SHP77 treated with DMSO at 0.1 percent for 48 hours (cell line): ENCODE data around the gene MARS1.

Experiments used
- DNase-seq: peaks from one replicate; lab custom pipeline; 2025; lab: John Stamatoyannopoulos, UW

Gene MARS1

GRCh38 chr12:57458665-57459054, 29.2 kb upstream of the MARS1 start:
- no peak for DNase-seq

DNA sequence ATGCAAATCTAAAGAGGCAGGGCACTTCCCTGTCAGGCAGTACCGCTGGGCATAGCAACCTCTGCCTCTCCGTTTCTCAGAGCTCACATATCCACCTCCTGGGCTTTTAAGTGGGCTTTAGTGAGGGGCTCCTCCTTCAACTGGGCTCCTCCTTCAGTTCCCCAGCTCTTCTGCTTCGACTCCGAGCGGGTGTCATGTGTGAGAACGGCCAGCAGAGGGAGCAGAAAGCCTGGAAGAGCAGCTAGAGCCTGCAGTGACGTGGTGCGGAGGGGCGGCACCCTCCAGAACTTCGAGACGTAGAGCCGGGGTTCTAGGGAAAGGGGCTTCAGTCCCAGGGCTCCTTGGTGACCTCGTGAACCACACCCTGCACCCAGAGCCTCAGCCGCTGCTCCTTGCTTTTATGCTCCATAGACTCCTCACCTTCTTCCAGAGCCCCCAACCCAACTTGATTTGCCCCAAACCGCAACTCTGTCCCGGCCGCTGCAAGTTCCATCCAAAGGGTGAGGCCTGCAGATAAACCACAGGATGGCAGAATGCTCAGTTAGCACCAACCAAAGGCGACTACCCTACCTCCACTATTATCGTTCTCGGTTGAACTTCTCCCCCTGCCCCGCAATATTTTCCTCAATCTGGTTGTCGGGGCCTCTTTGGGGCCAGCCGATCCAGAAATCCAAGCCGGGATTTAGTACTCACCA, 28.7 kb upstream of the MARS1 start:
- DNase-seq, result peak; percentile 79

GRCh38 chr12:57459750-57460467, 28.0 kb upstream of the MARS1 start, which contains the start of gene GLI1:
GLI1 (plus strand) TSS chr12:57459785; CDS start chr12:57463692, 3,907 bp downstream.
- no peak for DNase-seq

DNA sequence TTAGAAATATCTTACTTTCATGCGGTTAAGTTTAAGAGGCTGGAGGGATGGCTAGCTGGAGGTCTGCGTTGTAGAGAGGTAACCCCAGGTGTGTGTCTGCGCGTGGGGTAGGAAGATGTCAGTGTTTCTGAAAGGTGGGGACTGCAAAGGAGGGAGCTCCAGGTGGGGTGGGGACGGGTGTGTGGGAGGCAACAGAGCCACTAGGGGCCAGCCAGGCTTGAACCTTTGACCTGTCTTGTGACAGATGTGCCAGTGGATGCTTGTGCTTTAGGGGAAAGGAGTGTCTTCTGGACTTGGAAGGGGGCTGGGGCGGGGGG, 27.4 kb upstream of the MARS1 start:
- no peak for DNase-seq

GRCh38 chr12:57460841-57461275, 27.0 kb upstream of the MARS1 start:
- DNase-seq, result no peak

DNA sequence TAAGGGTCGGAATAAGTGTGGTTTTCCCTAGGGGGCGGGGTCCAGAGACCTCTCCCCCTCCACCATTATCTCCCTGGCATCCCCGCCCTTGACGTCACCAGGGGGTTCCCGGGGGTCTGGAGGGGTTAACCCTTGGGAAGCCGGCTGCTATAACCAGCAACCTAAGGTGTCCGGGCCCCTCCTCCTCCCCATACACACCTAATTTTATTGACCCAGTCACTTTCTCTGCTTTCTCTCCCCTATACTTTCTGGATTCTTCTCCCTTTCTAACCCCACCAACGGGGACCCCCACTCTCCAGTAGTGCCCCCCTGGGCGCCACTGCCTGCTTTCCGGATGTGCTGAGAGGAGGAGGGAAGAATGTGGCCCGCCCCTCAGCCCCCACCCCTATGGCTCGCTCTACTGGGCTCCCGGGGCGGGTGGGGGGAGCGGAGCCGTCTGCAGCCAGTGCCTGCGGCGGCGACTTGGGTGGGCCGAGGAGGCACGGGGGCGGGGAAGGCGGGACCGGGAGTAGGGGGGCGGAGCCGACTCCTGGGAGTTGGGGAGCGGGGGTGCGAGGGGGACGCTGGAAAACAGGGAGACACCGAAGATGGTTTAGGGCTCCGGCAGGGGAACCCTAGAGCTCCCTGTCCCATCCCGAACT, 26.5 kb upstream of the MARS1 start:
- DNase-seq, result no peak

DNA sequence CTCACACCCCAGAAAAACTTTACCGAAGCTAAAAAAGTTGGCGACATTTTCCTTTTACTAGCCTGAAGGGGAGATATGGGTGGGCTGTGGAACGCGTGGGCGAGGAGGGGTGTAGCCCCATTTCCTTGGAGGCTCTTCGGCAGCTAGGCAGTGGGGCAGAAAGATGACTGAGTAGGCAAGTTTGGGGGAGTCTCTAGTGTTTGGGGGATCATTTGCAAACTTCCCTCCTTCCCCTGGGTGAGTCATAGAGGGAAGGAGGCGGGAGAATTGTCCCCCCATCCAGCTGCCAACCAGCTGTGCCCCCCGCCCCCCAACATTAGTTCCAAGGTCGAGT, 26.0 kb upstream of the MARS1 start:
- no peak for DNase-seq

- peak; percentile 81 for DNase-seq
Observed at GRCh38 chr12:57462251-57462911, 25.5 kb upstream of the MARS1 start.

DNA sequence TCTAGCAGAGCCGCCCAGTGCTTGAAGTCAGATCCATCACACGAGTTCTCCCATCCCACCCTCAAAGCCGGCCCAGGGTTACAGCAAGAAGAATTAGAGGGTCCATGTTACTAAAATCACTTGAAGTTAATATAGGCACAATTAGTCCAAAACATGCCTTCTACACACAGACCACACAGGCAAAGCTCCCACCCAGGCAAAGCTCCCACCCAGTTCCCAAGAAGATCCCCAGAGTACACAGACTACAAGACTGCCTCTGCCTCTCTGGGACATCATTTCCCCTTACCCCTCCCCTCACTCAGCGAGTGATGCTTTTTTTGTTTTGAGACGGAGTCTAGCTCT, 25.0 kb upstream of the MARS1 start:
- no peak for DNase-seq

DNA sequence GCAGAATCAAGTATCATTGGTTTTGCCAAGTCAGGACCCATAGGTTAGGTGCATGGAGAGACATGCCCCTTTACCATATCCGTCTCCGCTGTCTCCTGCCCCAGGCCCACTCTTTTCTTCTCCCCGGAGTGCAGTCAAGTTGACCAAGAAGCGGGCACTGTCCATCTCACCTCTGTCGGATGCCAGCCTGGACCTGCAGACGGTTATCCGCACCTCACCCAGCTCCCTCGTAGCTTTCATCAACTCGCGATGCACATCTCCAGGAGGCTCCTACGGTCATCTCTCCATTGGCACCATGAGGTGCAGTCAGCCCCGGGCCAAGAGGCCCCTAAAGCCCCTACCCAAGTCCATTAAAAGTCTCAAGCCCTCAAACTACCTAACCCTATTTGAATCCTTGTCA, 23.3 kb upstream of the MARS1 start:
- no peak for DNase-seq

DNA sequence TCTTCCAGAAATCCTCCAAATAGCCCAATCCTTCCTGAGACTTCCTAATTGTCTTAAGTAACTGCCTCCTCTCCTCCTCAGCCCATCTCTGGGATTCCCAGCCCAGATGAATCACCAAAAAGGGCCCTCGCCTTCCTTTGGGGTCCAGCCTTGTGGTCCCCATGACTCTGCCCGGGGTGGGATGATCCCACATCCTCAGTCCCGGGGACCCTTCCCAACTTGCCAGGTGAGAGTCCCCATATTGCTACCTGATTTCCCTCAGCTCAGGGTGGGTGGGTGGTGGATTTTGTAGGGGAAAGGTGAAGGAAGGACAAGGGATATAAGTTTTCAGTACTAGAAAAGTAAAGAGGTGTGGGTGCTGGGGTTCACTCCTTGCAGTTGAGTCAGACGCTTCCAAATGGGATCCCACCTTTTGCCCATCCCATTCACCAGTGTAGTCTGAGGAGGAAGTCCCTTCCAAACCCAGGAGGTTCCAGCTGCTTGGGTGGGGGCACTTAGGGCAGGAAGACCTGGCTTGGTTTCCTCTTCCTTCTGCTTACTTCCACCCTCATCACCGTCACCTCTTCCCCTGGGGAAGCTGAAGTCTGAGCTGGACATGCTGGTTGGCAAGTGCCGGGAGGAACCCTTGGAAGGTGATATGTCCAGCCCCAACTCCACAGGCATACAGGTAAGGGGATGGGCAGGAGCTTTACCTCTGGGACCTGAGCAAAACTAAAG, 22.7 kb upstream of the MARS1 start:
- DNase-seq, result no peak

DNA sequence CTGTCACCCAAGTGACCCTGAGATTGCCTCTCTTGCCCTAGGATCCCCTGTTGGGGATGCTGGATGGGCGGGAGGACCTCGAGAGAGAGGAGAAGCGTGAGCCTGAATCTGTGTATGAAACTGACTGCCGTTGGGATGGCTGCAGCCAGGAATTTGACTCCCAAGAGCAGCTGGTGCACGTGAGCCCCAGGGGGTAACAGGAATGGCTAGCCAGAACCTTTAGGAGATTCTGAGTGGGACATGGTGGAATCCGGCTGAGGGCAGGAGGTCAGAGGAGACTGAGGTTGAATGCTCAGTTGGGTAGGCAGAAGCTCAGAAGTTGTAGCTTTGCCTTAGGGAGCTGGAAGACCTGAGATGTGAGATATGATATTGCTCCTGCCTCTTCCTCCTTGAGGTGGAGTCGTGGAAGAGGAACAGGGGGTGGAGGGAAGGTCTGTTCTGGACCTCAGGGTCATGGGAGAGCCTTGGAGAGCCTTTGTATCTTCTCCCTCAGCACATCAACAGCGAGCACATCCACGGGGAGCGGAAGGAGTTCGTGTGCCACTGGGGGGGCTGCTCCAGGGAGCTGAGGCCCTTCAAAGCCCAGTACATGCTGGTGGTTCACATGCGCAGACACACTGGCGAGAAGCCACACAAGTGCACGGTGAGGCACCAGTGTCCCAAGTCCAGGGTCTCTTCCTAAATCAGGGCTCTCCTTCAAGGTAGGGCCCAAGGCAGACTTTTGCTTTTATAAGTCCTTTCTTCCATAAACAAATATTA, 21.9 kb upstream of the MARS1 start:
- DNase-seq, result no peak

DNA sequence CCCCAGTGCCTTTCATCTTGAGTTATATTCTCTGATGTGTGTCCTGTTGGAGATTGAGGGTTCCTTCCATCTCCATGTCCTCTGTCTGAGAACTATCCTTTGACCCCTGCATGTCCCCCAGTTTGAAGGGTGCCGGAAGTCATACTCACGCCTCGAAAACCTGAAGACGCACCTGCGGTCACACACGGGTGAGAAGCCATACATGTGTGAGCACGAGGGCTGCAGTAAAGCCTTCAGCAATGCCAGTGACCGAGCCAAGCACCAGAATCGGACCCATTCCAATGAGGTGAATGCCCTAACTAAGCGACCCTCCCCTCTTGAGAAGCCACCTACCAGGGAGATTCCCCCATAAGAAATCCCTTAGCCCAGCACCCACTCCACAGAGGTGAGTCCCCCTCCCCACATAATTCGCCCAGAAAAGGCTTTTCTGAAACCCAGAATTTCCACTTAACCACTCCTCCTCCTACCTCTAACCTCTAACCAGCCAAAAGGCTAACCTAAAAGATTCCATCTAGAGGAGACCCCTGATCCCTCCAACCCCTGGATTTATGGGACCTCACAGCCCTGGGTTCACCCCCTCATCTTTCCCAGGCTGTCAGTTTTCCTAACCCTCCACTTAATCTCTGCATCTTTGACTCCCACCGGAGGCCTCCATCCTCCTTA, 20.5 kb upstream of the MARS1 start:
- DNase-seq, result no peak

- DNase-seq, result no peak
Observed at GRCh38 chr12:57467915-57468314, 20.0 kb upstream of the MARS1 start.

DNA sequence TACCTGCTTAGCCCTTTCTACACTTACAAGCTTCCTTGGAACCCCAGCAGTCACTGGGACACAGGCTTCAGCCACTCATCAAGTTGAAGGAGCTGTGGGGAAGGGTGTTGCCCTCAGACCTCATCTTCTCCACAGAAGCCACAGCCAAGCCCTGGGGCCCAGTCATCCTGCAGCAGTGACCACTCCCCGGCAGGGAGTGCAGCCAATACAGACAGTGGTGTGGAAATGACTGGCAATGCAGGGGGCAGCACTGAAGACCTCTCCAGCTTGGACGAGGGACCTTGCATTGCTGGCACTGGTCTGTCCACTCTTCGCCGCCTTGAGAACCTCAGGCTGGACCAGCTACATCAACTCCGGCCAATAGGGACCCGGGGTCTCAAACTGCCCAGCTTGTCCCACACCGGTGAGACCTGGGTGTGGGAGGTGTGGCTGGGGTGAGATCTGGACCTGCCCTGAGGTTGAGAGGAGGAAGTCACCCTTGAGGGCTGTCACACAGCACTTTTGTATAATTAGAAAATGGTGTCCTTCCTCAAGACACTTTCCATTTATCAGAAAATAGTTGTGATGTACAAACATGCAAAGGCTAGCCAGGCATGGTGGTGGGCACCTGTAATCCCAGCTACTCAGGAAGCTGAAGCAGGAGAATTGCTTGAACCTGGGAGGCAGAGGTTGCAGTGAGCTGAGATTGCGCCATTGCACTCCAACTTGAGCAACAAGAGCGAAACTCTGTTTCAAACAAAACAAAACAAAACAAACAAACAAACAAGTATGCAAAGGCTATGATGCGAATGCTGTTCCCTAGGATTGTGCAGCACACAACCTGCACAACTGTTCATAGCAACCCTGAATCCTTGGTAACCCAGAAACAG, 18.3 kb upstream of the MARS1 start:
- DNase-seq, result no peak

DNA sequence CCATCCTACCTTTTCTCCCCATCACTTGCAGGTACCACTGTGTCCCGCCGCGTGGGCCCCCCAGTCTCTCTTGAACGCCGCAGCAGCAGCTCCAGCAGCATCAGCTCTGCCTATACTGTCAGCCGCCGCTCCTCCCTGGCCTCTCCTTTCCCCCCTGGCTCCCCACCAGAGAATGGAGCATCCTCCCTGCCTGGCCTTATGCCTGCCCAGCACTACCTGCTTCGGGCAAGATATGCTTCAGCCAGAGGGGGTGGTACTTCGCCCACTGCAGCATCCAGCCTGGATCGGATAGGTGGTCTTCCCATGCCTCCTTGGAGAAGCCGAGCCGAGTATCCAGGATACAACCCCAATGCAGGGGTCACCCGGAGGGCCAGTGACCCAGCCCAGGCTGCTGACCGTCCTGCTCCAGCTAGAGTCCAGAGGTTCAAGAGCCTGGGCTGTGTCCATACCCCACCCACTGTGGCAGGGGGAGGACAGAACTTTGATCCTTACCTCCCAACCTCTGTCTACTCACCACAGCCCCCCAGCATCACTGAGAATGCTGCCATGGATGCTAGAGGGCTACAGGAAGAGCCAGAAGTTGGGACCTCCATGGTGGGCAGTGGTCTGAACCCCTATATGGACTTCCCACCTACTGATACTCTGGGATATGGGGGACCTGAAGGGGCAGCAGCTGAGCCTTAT, 17.4 kb upstream of the MARS1 start:
- DNase-seq, result no peak

DNA sequence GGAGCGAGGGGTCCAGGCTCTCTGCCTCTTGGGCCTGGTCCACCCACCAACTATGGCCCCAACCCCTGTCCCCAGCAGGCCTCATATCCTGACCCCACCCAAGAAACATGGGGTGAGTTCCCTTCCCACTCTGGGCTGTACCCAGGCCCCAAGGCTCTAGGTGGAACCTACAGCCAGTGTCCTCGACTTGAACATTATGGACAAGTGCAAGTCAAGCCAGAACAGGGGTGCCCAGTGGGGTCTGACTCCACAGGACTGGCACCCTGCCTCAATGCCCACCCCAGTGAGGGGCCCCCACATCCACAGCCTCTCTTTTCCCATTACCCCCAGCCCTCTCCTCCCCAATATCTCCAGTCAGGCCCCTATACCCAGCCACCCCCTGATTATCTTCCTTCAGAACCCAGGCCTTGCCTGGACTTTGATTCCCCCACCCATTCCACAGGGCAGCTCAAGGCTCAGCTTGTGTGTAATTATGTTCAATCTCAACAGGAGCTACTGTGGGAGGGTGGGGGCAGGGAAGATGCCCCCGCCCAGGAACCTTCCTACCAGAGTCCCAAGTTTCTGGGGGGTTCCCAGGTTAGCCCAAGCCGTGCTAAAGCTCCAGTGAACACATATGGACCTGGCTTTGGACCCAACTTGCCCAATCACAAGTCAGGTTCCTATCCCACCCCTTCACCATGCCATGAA, 16.8 kb upstream of the MARS1 start:
- no peak for DNase-seq

DNA sequence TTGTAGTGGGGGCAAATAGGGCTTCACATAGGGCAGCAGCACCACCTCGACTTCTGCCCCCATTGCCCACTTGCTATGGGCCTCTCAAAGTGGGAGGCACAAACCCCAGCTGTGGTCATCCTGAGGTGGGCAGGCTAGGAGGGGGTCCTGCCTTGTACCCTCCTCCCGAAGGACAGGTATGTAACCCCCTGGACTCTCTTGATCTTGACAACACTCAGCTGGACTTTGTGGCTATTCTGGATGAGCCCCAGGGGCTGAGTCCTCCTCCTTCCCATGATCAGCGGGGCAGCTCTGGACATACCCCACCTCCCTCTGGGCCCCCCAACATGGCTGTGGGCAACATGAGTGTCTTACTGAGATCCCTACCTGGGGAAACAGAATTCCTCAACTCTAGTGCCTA, 16.2 kb upstream of the MARS1 start:
- no peak for DNase-seq

DNA sequence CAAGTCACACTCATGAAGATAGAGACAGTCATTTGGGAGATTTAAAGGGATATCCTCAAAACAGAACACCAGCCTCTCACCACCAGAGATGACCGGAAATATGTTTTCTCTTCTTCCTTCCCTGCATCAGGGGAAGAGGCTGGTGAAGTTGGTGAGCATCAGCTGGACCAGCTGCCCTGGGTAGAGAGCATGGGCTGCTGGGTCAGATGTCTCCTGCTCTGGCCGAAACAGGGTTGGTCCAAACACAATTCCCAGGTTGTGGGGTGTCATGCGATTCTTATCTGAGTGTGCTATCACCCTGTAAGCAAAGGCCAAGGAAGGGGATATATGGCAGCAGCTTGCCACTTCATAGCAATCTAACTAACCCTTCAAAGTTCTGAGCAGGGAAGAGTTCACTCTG, 15.5 kb upstream of the MARS1 start:
- no peak for DNase-seq
